Activated T-cell treated with anti-CD3 and anti-CD28 coated beads, Interleukin-2, amount 50 U/mL, for 1 hour (primary cell): ENCODE data around the gene TCF15.

Experiments
- DNase-seq: peaks from one replicate; pipeline ENCODE4 v3.0.0-alpha.2; 2020

Gene TCF15, protein sequence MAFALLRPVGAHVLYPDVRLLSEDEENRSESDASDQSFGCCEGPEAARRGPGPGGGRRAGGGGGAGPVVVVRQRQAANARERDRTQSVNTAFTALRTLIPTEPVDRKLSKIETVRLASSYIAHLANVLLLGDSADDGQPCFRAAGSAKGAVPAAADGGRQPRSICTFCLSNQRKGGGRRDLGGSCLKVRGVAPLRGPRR

DNA sequence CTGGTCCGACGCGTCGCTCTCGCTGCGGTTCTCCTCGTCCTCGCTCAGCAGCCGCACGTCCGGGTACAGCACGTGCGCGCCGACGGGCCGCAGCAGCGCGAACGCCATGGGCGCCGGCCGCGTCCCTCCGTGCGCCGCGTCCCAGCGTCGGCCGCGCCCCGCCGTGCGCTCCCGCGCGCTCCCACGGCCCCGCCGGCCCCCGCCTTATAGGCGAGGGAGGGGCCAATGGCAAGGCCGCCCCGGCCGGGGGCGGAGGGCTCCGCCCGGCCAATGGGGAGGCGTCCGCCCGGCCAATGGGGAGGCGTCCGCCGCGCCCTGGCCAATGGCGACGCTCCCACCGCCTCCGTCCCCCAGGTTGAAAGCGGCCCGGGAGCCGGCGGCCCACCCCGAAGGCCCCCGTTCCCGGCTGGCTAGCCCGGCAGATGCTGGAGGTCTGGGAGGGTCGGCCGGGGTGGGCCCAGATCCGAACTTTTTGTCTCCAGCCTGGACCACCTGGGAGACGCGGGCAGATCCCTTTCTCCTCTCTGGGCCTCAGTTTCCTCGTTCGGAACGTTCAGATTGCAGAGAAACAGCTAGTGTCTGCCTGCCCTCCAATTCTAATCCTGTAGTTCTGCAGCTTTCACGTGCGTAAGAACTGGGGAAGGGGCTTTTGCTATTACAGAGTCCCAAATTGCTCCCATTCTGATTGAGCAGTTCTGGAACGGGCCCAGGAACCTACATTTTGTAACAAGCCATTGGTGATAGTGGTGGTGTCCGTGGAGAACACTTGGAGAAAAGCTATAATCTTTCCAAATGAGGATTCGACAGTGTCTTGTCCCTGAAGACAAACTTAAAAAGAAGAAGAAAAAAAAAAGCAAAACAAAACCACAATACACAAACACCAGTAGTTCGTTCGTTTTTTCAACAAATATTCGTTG is at the start of gene TCF15:
Gene TCF15, minus strand, starts transcription at position 180 of the 917 bp plus-strand sequence. Its CDS starts 72 bp downstream, at position 108.
- DNase-seq = no peak

DNA sequence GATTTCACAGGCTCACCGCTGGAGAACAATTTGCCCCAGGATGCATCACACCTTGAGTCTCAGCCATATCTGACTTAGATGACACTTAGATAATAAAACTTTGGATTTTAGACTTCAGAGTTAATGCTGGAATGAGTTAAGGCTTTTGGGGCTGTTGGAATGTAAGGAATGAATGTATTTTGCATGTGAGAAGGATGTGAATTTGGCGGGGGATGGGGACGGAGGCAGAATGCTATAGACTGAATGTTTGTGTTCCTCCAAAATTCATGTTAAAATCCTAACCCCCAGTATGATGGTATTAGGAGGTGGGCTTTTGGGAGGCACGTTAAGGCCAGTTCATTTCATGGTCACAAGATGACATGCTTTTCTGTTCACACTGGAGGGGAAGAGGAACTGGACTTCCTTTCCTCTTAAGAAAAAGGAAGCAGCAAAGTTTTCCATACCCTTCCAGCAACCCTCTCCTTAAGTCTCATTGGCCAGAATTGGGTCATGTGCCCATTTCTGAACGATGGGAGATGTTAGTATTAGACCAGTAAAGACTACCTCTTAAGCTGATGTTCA is 48.7 kb upstream of the TCF15 start:
- DNase-seq = no peak

DNA sequence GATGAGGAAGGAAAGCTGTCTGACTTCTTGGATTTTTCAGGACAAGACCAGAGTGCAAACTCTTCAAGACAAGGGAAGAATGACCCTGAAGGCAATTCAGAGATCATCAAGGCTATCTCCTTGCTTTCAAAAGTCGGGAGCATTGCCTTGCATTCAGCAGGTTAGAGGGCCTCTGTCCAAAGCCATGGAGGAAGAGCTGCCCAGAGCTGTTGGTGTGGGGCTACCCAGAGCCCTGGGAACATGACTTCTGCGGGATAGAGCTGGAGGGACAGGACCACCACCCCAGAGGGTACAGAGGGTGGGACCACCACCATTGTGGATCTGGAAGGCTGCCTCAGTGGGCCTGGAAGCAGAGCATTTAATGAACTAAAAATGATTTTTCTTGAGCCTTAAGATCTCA is 48.1 kb upstream of the TCF15 start:
- no peak for DNase-seq

DNA sequence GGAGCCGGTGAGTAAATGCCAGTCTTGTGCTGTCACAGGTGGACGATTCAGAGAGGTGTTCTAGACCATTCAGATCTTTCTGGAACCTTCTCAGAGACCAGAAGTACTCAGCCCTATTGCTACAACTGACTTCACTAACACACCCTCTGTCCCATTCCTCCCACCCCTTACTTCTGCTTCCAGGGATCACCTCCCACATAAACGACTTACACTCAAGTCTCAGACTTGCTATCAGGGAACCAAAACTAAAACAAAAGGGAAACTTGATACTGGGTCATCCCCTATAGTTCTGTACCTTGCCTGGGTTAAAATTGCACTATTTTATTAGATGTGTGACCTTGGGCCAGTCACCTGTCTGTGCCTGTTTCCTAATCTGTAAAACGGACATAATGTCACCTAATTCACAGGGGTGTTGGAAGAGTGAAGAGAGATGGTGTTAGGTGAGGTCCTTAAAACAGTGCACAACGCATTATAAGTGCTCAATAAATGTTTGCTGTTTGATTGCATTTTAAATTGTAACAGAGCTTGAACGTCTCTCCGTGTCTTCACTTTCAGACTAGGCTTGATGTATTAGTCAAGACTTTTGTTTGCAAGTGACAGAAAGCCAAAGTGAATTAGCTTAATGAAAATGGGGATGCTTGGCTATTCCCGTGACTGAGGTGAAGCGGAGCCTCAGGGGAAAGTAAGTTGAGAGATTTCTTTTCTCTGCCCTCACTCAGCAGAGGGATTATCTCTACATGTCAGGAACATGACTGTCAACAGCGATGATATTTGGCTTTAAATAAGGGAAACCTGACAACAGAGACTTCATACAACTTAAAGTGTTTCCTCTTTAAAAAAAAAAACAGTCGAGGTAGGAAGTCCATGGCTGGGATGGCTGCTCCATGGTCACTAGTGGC is 45.9 kb upstream of the TCF15 start:
- no peak for DNase-seq

DNA sequence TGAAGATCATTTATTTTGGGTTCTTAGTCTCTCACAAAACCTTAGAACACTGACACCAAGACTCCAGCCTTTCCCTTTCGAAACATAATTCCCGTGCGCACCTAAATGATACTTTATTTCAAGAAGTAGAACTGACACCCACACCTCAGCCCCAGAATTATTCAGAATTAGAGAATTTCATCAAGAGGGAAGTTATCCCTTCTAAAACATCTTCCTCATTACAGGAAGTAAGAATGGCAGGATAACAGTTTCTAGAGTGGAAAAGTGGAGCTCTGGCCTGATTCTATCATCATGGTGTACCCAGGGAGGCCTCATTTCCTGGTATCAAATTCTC is 44.3 kb upstream of the TCF15 start:
- no peak for DNase-seq

DNA sequence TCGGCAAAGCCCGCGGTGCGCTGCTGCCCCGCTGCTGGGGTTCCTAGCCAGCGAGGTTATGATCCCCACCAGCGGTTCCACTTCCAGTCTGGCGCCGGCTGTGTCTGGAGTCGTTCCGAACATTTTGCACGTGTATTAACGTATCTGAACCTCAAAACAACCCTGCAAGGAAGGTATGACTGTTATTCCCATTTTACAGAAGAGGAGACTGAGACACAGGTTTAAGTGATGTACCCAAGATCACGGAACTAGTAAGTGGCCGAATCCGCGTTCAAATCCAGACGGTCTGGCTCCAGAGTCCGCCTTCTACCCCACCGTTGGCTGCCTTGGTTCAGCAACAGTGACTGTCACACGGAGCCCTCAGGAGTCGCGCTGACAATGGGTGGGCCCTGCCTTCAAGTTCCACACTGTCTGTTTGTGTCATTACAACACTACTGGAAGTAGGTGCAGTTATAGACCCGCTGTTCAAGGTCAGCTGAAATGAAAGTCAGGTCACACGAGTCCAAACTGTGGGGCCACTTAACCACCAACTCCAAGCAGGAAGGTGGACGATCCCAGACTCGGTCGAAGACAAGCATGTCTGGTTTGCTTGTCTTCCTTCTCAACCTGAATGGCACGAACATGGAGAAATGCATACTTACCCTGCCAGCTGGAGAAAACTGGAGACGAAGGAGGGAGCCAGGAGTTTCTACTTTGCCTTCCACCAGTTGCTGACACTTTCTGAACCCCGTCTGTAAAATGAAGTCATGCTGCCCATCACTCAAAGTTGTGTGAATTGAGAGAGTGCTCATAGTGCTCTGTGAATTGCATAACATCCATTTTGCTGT is 43.7 kb upstream of the TCF15 start:
- DNase-seq = no peak

DNA sequence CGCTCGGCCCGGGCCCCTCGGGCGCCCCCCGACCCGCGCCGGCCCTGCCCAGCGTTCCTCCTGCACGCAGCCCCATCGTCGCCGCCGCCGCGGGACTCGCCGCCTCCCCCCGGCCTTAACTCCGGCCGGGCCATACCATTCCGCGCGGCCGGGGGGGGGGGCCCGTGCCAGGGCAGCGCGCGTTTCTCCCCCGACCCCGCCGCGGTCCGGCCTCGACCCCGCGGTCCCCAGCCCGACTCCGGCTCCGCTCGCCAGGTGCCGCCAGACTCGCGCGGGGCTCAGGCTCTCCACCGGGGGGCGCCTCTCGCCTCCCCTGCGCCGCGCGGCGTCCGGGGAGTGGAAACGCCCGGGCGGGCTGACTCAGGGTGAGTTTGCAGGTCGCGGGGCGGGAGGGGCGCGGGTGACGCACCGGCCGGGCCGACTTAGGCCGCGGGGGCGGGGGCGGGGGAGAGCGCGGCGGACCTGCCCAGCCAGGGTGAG is 43.0 kb upstream of the TCF15 start, which contains the start of gene SRXN1:
Gene SRXN1, minus strand, starts transcription at position 91 of the 480 bp plus-strand sequence. Its CDS starts 15 bp downstream, at position 76.
- DNase-seq = peak; percentile 84

DNA sequence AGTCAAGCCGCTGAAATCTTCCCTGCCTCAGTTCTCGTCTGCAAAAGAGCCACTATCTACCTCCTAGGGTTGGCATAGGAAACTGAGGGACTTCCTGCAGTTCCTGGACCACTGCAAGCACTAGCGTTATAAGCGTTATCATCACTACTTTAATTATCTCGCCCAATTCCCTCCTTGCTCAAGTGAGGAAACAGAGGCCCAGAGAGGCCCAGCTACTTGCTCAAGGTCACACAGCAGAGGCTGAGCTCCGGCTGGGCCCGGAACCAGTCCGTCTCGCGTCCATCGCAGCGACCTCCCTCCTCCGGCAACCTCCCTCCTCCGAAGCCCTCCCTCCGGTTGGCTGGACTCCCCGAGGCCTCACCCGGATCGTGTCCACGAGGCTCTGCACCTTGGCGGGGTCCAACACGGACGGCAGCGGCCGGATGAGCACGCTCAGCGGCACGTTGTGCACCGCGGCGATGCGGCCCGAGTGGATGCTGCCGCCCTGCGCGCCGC is 42.6 kb upstream of the TCF15 start:
- no peak for DNase-seq

DNA sequence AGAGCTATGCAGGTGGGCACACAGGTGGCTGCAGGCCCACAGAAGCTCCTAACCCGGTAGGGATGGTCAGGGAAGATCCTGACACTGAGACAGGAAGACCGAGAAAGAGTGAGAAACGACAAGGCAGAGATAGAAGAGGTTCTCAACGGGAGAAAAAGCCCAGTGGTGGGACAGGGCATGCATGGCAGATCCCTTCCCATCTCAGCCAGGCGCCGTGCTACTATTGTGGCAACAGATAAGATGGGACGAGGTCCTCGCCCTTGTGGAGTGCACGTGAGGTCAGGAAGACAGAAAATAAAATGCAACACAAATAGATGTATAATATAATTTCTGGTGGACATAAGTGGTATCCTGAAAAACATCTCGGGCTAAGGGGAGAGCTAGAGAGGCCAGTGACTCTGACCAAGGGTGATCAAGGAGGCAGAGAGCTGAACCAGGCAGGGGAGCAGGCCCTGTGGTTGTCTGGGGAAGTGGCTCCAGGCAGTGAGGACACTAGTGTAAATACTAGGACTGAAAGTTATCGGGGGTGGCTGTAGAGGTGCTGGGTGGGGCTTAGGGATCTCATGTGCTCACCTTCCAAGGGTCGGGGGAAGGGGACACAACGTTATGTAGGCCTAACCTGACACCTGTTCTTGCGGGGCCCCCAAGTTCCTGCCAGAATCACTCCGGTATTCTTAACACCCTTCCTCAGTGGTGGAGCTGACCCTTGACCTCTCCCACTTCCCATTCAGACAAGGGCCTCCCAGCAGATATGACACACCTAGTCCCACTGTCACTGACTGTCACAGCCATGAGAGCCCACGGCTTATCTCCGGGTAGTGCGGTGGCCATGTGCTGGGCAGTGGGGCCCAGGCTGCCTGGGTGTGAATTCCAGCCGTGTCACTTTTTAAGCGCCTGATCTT is 41.9 kb upstream of the TCF15 start:
- DNase-seq = no peak

DNA sequence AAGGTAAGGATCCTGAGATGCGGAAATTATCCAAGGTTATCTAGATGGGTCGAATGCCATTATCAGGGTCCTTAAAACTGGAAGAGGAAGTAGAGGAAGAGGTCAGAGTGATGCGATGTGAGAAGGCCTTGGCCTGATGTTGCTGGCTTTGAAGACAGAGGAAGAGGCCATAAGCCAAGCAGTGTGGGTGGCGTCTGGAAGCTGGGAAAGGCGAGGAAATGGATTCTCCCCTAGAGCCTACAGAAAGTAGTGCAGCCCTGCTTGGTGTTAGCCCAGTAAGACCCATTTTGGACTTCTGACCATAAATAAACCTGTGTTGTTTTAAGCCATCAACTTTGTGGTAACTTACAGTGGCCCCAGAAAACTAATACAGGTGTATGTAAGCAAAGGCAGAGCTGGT is 40.8 kb upstream of the TCF15 start:
- no peak for DNase-seq

DNA sequence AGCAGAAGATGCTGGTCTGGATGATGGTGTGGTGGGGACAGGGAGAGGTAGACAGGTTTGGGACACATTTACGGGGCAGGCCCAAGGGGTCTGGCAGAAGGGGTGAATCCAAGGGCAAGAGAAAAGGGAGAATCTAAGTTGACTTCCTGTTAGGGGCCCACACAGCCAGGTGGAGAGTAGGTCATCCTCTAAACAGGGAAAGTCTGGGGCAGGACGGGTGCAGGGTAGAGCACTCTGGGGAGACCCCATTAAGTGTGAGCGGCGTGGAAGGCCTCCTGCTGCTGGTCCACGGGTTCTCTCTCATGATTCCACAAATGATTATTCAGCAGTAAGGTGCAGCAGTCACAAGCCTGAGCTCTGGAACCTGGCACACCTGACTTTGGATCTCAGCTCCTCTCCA is 40.2 kb upstream of the TCF15 start:
- no peak for DNase-seq

DNA sequence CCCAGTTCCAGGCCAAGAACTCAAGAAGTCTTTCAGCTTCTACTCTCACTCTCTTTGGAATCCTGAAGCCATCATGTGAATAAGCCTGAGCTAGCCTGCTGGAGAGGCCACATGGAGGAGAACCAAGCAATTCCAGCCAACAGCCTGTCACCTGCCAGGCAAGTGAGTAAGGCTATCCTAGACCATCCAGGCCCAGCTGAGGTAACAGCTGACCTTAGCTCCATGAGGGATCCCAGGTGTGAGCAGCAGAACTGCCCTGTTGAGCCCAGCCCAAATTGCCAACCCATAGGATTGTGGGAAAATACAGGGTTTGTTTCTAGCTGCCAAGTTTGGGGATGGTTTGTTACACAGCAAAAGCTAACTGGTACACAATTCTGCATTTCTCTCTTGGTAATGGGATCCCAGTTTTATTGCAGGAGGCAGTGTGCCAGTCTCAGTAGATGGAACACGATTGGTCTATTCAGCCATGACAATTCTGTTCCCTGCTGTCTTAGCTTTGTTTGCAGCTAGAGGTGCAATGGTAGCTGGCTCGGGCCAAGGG is 37.4 kb upstream of the TCF15 start:
- no peak for DNase-seq

DNA sequence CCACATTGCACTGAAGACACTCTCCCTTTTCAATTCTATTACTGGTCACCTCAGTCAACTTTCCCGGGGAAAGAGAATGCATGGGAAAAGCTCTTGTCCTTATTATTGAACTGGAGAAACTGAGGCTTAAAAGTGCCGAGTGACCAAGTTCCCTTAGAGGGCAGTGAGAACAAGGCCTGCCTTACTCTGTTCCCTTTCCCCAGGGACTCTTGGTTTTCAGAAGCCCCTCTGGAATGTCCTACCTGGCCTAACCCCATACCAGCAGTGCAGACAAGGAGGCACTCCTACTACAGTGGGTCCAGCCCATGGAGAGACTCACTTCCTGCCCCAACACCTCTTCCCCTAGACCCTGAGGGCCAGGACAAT is 36.7 kb upstream of the TCF15 start:
- no peak for DNase-seq

DNA sequence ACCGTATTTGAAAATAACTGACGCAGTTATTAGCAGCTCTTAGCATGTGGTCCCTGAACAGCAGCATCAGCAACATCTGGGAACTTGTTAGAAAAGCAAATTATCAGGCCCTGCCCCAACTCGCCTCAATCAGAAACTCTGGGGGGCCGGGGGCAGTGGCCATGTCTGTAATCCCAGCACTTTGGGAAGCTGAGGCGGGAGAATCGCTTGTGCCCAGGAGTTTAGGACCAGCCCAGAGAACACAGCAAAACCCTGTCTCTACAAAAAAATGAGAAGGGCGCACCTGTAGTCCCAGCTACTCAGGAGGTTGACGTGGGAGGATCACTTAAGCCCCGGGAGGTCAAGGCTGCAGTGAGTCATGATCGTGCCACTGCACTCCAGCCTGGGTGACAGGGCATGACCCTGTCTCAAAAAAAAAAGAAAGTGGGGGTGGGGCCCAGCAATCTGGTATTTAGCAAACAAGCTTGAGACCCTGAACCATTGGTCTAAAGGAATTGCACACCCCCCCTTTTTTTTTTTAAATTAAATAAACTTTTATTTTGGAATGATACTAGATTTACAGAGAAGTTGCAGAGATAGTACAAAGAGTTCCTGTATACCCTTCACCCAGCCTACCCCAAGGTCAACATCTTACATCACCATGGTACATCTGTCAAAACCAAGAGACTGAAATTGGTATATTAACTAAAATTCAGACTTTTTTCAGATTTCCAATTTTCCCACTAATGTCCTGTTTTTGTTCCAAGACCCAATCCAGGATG is 36.2 kb upstream of the TCF15 start:
- no peak for DNase-seq

DNA sequence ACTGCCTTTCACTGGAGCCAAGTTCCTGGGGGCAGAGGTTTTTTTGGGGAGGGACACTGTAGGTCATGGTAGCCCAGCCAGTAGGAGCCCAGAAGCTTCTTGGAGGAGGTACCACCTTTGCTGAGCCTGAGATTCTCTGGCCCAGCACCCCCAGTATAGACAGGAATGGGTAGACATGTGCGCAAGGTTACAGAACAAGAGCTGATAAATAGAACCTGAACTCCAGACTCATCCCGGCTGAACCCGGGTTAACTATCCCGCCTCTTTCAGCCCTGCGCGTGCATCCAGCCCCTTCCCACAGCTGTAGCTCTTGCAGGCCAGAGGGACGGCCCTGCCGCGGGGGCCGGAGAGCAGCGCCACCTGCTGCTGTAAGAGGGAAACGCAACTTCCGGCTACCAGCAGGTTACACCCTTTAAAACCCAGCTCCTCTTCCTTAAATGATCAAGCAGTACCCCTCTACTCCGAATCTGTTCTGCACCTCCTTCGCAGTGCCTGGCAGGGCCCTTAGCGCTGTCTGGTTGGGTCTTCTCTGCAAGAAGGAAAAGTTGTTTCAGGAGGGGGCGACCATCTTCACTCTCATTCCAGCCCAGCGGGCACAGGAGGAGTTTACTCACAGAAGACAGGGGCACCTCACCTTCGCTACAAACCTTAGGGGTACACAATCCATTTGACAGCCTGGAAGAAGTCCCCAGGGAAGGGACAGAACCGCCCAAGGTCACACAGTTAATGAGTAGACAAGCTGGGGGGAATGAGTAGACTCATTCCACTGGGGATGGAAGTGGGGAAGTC is 35.4 kb upstream of the TCF15 start:
- DNase-seq = peak; percentile 71

DNA sequence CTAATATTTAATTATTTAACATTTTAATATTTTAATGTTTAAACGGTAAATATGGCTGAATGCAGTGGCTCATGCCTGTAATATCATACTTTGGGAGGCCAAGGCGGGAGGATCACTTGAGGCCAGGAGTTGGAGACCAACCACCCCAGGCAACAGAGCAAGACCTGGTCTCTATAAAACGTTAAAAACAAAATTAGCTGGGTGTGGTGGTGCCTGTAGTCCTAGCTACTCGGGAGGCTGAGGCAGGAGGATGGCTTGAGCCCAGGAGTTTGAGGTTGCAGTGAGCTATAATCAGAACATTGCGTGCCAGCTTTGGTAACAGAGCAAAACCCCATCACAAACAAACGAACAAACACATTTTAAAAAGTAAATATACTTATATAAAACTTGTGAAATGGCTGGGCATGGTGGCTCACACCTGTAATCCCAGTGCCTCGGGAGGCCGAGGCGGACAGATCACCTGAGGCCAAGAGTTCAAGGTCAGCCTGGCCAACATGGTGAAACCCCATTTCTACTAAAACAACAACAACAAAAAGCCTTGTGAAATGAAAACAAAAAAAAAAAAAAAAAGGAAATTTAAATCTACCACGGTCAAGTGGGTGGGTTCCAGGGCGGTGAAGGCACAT is 34.7 kb upstream of the TCF15 start:
- DNase-seq = no peak

DNA sequence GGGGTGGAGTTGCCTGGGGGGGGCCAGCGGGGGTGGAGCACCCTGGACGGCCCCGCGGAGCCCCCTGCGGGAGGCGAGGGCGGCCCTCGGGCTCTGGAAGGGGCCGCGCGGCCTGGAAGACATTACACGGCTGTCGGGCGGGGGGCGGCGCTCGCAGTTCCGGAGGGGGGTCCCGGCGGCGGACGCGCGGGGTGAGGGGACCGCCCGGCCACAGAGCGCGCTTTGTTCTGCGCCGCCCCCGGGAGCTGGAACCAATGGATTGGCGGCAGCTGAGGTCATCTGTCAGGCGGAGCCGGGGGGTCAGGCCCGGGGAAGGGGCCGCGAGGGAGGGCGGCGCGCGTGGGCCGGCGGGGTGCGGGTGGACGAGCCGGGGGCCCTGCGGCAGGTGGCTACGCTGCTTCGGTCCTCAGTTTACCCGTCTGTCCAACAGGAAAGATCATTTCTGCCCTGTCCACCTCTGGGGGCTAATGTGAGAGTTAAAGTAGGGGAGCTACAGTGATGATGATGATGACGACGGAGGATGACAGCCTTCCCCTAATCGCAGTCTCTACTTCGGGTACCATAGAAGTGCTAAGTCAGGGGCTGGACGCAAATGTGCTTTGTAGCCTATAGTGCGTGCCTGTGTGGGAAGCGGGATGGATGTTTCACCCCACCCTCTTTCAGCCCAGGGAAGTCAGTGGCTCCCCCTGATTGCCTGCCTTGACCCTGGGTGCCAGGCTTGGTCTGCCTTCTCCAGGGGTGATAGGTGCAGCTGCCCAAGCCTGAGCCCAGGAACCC is 32.5 kb upstream of the TCF15 start:
- no peak for DNase-seq
